Measurements from ENCODE around the gene MMP27.
"Not testable (repeated sequence)": the region's sequence is repeated elsewhere in the genome, so short reads cannot be mapped to it uniquely, and the experiment has no call there.

The MMP27 gene

DNA sequence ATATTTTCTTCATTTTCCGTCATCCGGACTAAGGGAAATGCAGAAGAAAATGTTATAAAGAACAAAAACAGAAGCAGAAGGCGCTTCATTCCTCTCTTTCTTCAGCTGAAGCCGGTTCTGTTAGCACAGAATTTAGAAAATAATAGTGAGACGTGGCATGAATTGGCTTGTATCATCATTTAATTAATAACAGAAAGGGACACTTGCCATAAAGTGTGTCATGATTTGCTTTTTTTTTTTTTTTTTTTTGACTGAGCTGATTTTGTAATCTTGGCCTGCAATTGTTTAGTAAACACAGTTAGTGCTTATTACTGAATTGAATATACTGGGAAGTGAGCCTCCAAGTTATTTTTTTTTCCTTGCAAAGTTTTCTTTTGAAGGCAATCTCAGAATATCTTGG is at the start of gene MMP27:
MMP27 (minus strand) TSS at position 144 of the 400 bp plus-strand sequence; CDS start at position 89, 55 bp downstream.
- no peak for DNase-seq (ENCODE audit: low read depth)

DNA sequence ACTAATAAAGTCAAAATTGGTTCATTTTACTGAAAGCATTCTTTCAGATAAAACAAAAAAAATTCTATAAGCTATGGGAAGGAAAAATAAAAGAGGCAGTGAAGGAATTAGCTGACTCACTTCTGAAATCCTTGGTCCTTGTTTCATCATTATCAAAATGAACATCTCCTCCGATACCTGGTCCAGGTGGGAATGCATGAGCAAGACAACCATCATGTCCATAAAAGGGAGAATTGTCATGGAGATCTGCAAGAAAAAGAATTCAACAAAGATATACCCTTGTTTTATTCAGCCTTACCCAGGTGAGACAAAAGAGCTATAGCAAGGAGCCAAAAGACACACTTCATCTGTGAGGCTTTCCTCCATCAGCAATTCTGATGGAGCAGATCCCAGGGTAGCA is 47.7 kb upstream of the MMP27 start:
- no peak for DNase-seq (ENCODE audit: low read depth)

- no peak for DNase-seq (ENCODE audit: low read depth)
These were observed 46.1 kb upstream of the MMP27 start for GRCh38 chr11:102751673-102752072.

DNA sequence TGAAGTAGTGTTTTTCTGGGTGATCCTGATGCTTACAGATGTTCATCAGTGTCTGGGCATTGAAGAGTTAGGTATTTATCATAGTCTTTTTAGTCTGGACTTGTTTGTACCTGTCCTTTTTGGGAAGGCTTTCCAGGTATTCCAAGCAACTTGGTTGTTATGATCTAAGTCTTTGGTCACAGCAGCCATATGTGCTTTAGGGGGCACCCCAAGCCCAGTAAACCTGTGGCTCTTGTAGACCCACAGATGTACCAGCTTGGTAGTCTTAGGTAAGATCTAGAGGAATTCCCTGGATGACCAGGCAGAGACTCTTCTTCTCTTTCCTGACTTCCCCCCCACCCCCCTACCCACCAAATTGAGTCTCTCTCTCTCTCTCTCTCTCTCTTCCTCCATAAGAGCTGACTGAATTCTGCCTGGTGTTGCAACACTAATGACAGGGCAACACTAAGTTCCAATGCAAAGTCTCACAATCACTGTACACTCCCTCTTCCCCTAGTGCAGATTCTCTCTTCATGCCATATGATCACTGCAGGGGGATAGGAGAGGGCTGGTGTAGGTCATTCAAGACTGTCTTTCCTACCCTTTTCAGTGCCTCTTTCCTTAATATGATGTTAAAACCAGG is 43.6 kb upstream of the MMP27 start:
- DNase-seq (ENCODE audit: low read depth), result no peak

GRCh38 chr11:102746746-102747578 is 41.4 kb upstream of the MMP27 start:
- DNase-seq (ENCODE audit: low read depth), result not testable (repeated sequence)

DNA sequence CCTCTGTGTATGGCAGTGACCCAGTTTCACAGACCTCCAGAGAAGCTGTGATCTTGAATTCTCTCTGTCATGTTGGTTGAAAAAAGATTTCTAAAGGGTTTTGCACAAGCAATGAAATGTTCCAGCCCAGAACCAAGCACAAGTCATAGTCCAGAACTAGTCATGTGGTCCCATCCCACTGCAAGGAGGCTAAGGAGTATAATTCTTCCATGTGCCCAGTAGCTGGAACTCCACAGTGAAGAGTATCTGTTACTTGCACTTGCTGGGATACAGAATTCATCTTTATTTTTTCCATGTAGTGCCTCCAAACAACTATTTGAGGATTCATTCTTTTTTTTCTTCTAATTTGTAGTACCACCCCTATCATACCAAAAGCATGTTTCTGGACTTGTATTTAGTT is 29.1 kb upstream of the MMP27 start:
- DNase-seq (ENCODE audit: low read depth), result no peak

DNA sequence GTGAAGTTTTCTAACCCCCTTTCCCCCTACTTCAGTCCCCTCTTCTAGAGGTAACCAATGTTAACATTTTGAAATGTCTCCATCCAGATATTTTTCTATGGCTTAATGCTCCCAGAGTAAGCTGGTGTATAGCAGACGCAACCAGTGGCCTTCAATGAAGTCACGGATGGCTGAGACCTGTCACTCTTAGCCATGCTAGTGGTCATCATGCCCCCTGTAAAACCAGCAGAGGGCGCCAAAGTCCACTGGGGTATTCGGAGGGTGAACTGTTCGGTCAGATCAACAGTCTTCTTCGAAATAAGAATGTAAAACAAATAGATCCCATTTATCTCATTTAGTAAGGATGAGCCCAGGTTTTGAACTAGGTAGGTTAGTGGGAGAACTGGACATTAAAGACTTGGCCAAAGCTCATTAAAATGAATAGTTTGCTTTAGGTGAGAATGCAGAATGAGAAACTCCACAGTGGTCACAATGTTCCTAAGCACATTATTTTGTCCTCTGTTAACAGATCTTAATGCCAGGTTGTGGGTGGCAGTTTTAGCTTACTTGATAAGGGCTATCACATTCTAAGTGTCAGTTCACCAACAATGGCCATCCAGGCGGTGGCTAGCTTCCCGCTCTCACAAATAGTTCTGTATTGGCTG is 27.8 kb upstream of the MMP27 start:
- peak; percentile 23 for DNase-seq (ENCODE audit: low read depth)

DNA sequence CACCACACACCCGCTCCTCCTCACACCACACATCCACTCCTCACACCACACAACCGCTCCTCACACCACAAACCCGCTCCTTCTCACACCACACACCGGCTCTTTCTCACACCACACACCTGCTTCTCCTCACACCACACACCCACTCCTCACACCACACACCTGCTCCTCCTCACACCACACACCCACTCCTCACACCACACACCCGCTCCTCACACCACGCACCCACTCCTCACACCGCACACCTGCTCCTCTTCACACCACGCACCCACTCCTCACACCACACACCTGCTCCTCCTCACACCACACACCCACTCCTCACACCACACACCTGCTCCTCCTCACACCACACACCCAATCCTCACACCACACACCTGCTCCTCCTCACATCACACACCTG is 25.4 kb upstream of the MMP27 start:
- not testable (repeated sequence) for DNase-seq (ENCODE audit: low read depth)

DNA sequence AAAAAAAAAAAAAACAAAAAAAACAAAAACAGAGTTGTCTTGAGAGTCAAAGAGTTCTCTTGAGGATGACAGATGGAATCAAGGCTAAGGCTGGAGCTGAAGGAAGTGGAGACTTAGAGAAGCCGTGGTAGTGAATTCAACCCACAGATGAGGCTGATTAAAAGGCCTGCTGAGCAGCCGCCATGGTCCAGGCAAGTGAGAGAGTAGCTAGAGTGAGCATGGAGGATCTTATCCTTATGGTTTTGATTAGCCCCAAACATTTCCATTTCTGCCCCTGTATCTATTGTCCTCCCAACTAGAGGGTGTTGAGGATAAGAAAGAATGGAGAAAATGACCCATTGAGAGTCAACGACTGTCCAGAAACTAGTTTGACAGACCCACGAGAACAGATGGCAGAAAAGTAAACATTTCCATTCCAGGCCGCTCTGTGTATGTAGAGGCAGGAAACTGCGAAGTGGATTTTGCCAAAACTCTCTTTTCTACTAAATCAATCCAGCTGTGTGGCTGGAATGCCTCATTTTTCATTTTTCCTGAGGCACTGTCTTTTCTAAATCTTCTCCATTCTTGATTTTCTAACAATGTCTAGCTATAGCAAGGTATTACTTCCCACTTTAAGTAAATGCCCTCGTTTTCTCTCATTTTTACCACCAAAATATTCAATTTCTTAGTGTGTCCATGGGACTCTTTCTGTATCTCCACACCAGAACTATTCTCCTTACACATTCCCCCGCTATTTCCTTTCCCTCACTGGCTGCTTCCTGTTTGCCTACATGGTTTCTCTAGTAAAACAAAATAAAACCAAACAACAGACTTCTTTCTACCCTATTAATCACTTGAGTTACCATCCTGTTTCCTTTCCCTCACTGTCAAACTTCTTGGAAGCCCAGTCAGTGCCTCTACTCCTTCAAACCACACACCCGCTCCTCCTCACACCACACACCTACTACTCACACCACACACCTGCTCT is 24.6 kb upstream of the MMP27 start:
- no peak for DNase-seq (ENCODE audit: low read depth)

DNA sequence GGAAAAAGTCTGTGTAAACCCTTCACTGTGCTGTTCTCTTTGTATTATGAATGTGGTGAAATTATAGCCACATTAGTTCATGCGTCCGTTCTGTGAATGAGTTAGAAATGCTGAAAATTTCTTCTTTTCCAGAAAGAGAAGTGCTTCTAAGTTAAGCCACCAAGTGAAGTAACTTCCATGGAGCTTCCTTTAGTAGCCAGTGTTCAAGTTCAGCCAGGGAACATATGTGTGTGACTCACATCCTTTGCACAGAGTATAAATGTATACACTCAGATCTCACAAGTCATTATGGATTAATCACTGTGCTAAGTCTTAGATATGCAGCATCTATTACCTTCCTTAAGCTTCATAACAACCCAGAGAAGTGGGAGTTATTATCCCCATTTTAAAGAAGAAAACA is 22.3 kb upstream of the MMP27 start:
- DNase-seq (ENCODE audit: low read depth), result no peak

- no peak for DNase-seq (ENCODE audit: low read depth)
These were observed 19.4 kb upstream of the MMP27 start, which contains the start of gene MMP8 for GRCh38 chr11:102724904-102725500. Gene MMP8 (minus strand): TSS chr11:102724954. CDS start chr11:102724855, 99 bp downstream.

DNA sequence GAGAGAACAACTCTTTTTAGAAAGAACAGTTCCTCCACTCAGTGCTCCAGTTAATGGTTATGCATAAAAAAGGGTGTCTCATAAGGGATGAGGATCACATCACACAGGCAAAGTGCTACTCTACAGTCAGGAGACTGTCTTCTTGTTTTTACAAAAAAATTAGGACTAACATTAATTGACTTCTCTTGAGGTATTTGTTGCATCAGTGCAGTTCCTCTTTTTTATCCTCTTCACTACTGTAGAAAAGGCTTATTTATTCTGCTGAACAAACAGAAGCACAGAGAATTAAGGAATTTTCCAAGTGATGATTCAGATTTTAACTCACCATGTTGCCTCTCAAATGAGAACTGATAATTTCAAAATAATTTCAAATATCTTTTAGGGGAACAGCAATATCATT is 17.3 kb upstream of the MMP27 start:
- no peak for DNase-seq (ENCODE audit: low read depth)

DNA sequence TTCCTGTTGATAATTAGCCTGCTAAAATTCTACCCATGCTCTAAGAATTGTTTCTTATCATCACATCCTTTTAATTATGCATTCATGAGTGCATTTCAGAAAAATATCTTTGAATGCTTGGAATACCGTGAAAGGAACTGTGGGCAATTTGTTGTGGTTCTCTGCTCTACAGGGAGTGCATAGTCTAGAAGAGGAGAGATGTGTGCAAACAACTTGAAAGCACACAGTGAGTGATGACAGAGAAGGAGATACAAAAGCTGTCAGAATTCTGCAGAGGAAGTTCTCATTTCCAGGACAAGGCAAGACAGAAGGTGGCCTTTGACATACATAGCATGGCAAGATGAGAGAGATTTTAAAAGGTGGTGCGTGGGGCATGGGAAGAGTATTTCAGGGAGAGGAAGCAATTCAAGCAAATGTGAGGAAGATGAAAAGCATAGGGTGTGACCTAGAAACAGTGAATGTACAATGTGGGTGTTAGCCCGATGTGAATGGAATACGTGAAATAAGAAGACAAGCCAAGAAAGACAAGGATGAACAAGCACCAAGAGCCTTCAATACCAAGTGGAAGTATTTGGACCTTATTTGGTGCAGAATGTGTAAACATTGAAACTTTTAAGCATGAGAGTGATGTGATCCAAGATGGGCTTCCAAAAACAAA is 14.2 kb upstream of the MMP27 start:
- no peak for DNase-seq (ENCODE audit: low read depth)

- no peak for DNase-seq (ENCODE audit: low read depth)
These were observed 11.7 kb upstream of the MMP27 start for GRCh38 chr11:102717280-102717679.

- DNase-seq (ENCODE audit: low read depth), result no peak
These were observed 11.0 kb upstream of the MMP27 start for GRCh38 chr11:102716527-102716926.

- no peak for DNase-seq (ENCODE audit: low read depth)
These were observed 6.6 kb upstream of the MMP27 start for GRCh38 chr11:102712137-102712536.

DNA sequence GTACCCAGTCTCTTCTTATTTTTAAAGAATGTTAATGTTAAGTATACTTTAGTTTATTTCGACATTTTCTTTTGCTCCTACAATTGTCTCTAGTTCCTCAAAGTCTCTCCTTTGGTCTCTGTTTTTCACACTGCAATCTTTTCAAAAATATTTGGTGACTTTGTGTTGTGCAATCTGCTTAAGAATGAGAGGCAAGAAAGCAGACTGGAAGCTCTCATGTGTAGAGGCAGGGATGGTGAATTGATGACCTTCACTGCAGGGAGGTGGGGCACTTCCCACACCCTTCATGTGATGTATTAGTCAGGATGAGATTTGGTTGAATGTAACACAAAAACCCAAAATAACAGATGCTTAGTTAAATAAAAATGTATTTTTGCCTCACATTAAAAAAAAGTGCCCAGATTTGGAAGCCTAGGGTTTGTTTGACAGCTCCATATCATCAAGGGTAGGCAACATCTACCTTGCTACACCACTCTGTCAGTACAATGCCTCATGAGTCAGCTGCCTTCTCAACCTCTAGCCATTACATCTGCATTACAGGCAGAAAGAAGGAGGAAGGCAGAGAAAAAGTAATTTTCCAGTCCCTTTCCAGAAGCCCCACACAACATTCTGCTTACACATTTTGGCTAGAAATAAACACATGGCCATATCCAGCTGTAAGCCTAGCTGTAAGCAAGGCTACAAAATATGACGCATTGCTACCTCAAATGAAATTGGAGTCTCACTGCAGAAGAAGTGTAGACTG is 3.8 kb upstream of the MMP27 start:
- DNase-seq (ENCODE audit: low read depth), result peak; percentile 22

DNA sequence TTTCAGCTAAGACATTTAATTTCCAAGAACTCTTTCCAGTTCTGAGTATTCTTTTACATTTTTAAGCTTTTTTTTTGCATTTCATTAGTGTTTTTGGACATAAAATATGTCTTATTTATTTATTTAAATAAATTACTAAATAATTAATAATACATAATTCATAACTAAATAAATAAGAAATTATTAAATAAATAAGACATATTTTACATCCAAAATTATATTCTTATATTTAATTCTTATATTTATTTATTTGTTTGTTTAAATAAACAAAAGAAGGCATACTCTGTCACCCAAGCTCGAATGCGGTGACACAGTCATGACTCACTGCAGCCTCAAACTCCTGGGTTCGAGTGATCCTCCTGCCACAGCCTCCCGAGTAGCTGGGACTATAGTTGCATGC is 3.1 kb upstream of the MMP27 start:
- DNase-seq (ENCODE audit: low read depth), result no peak

- DNase-seq (ENCODE audit: low read depth), result no peak
These were observed 728 bp downstream of the MMP27 start for GRCh38 chr11:102704841-102705240.

GRCh38 chr11:102703826-102704493 is 1.6 kb downstream of the MMP27 start:
- no peak for DNase-seq (ENCODE audit: low read depth)

All from stromal cell of bone marrow (primary cell).